GM12892 (cell line): ENCODE results near the gene CFAP46.

Source experiments
- POLR2A ChIP-seq: IDR thresholded peaks from 2 replicates; pipeline ENCODE4 v1.6.1; 2011; ENCODE audit warnings: low read depth, low read length, control low read depth
- POLR2AphosphoS5 ChIP-seq: IDR thresholded peaks from 2 replicates; pipeline ENCODE4 v1.6.1; 2011; ENCODE audit warnings: low read depth, low read length, control low read depth

DNA sequence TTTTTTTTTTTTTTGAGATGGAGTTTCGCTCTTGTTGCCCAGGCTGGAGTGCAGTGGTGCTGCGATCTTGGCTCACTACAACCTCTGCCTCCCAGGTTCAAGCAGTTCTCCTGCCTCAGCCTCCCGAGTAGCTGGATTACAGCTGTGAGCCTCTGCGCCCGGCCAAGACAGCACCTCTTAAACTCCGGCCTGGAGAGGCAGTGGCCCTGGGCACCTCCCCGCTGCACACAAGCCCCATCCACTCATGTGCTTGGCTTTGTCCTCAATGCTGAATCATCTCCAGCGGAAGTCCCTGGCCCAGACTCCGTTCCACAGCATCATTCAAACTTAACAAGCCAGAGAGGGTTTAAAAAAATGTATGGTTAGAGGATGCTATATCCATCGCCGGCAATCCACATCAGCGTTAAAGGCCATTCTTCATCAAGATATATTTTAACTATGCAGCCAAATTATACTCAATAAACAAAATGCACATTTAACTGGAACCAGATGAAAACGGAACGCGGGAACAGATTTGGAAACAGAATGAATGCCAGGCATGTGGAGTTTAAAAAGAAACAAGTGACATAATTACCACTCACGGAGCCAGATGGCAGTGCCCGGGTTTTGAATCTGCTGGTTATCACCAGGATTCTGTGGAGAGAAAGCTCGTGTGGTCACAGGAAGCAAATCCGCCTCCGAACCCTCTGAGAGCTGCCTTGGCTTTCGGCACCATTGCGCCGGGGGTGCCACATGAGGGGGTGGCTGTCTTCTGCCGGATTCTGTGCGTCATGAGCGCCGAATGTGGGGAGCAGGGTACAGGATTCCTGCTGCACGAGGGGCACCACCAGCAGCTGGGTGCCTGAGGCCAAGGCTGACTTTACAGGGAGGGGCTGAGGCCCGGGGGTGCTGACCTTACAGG lies 45.6 kb upstream of the CFAP46 start:
- no peak for TF ChIP-seq POLR2A
- no peak for TF ChIP-seq POLR2AphosphoS5
